HT1080 (cell line): ENCODE measurements around the gene HUNK. TPM values are rescaled to one million over a fixed set of nuclear protein-coding genes. Genes with fewer than 3 reads are reported as not detected.

Experiments used
- DNase-seq: peaks from one replicate; pipeline ENCODE4 v3.0.0-alpha.2; 2015; ENCODE audit warnings: low read depth
- total RNA-seq: library from RNA; depleted of rRNA; stranded (reverse); fragments of >200 nt; shearing (Covaris generic); gene quantifications from 2 replicates; pipeline ENCODE4 v1.2.3, GENCODE V29; 2014

The HUNK gene
- total RNA-seq, 1 experiment from 2014 or later, result not detected

- DNase-seq, result no peak
Measured at GRCh38 chr21:31948676-31949075, 75.9 kb downstream of the HUNK start.

GRCh38 chr21:31952828-31953227 lies 80.0 kb downstream of the HUNK start:
- no peak for DNase-seq

GRCh38 chr21:31957631-31958030 lies 84.8 kb downstream of the HUNK start:
- no peak for DNase-seq

GRCh38 chr21:31959881-31960280 lies 87.1 kb downstream of the HUNK start:
- DNase-seq, result no peak

GRCh38 chr21:31961027-31961426 lies 88.2 kb downstream of the HUNK start:
- no peak for DNase-seq

GRCh38 chr21:31961704-31962103 lies 88.9 kb downstream of the HUNK start:
- DNase-seq, result no peak

- DNase-seq, result no peak
Measured at GRCh38 chr21:31964692-31965091, 91.9 kb downstream of the HUNK start.

GRCh38 chr21:31967334-31967733 lies 94.5 kb downstream of the HUNK start:
- no peak for DNase-seq

- DNase-seq, result no peak
Measured at GRCh38 chr21:31972622-31973021, 99.8 kb downstream of the HUNK start.

GRCh38 chr21:31973402-31973944 lies 100.7 kb downstream of the HUNK start:
- no peak for DNase-seq

- DNase-seq, result no peak
Measured at GRCh38 chr21:31974454-31974985, 101.7 kb downstream of the HUNK start.

GRCh38 chr21:31975491-31975890 lies 102.7 kb downstream of the HUNK start:
- no peak for DNase-seq

- DNase-seq, result no peak
Measured at GRCh38 chr21:31977816-31978215, 105.0 kb downstream of the HUNK start.

GRCh38 chr21:31983120-31983519 lies 110.3 kb downstream of the HUNK start:
- no peak for DNase-seq

- DNase-seq, result no peak
Measured at GRCh38 chr21:31983554-31983953, 110.7 kb downstream of the HUNK start.

GRCh38 chr21:31985398-31985797 lies 112.6 kb downstream of the HUNK start:
- no peak for DNase-seq

- DNase-seq, result no peak
Measured at GRCh38 chr21:31986035-31986856, 113.4 kb downstream of the HUNK start.

GRCh38 chr21:31987696-31988095 lies 114.9 kb downstream of the HUNK start:
- DNase-seq, result no peak

GRCh38 chr21:31988492-31989290 lies 115.9 kb downstream of the HUNK start:
- no peak for DNase-seq

- no peak for DNase-seq
Measured at GRCh38 chr21:31991356-31992331, 118.8 kb downstream of the HUNK start.

- DNase-seq, result no peak
Measured at GRCh38 chr21:31992391-31992790, 119.6 kb downstream of the HUNK start.
